ENCODE measurements around the gene CYTH1.

DNA sequence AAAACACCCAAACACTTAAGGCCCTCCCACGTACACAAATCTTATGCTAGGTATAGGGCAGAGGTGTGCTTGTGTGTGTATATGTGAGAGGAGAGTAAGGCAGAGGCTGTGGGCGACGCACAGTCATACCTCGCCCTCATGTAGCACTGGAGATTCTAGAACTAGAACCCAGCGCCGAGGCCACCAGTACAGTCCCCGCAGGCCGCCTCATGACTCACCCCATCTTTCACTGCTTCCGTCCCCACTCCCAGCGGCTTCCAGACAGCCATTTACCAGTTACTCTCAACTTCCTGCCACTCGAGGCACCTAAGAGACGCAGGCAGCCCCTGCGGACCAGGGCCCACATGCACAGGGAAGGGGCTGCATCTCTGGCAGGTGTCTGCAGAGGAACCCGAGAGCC, 23.2 kb upstream of the CYTH1 start:
- TF ChIP-seq POLR2A (IDR thresholded peaks at IDR 0.05): no peak
- TF ChIP-seq POLR2AphosphoS5 (IDR thresholded peaks at IDR 0.05; ENCODE audit: insufficient read depth in 1 of 2, low read depth in 1 of 2): no peak

Measured in vagina (tissue), 2 donors.